ENCODE measurements around the gene DEFB129. TPM values are rescaled to one million over a fixed set of nuclear protein-coding genes. Genes with fewer than 3 reads are reported as not detected.

DEFB129 gene
- total and polyA plus RNA-seq, 4 donors: not detected

- 74% methylated on average over 3 of the region's 3 CpGs for WGBS
These were observed 514 bp downstream of the DEFB129 start for GRCh38 chr20:227439-228105.

GRCh38 chr20:235891-236290 lies 8.8 kb downstream of the DEFB129 start:
- Histone ChIP-seq H3K4me3 (ENCODE audit: low read depth in 1 of 3, low read length in 3 of 3) (no peak overlapping the region), H3K9me3 (ENCODE audit: control insufficient read depth in 4 of 4, low read length in 3 of 4) (no peaks in the 10 kb centered on the region), H3K4me1 (ENCODE audit: control insufficient read depth in 4 of 4, insufficient read depth in 4 of 4, low read length in 3 of 4) (peaks cover 0 to 4% (median 0%) of the 10 kb centered on the region in 4 donors), H3K27ac (ENCODE audit: low read depth in 1 of 2, low read length in 2 of 2) (no peak overlapping the region), H3K9ac (ENCODE audit: low read depth in 1 of 2, low read length in 2 of 2) (no peak overlapping the region), H3K27me3 (ENCODE audit: control insufficient read depth in 4 of 4, insufficient read depth in 4 of 4, low read length in 3 of 4) (no peaks in the 10 kb centered on the region), H3K36me3 (ENCODE audit: control insufficient read depth in 4 of 4, insufficient read depth in 3 of 4, low read depth in 1 of 4, low read length in 3 of 4) (no peaks in the 10 kb centered on the region)
- DNase-seq (ENCODE audit: low spot score): no peak
- TF ChIP-seq FOXA1 (IDR thresholded peaks at IDR 0.05): no peak
- no peak for TF ChIP-seq ZBTB33 (IDR thresholded peaks at IDR 0.05)
- TF ChIP-seq RXRA (IDR thresholded peaks at IDR 0.05): no peak
- peak; percentile 64 to 76 for TF ChIP-seq RAD21 (IDR thresholded peaks at IDR 0.05)
- no peak for TF ChIP-seq HNF4A (conservative IDR thresholded peaks at IDR 0.05)
- TF ChIP-seq ATF3 (IDR thresholded peaks at IDR 0.05): no peak
- TF ChIP-seq YY1 (IDR thresholded peaks at IDR 0.05): no peak
- TF ChIP-seq CTCF (IDR thresholded peaks at IDR 0.05; ENCODE audit: low read depth, low read length, missing input control): peak; percentile 29
- no peak for TF ChIP-seq HNF4G (IDR thresholded peaks at IDR 0.05)
- TF ChIP-seq NR2F2 (IDR thresholded peaks at IDR 0.05): no peak
- 74% methylated on average over 1 of the region's 1 CpG for WGBS

More at GRCh38 chr20:227439-228105, 514 bp downstream of the DEFB129 start:
- Histone ChIP-seq H3K27ac (ENCODE audit: low read depth in 1 of 2, low read length in 2 of 2) (no peak overlapping the region), H3K9me3 (ENCODE audit: control insufficient read depth in 4 of 4, low read length in 3 of 4) (no peaks in the 10 kb centered on the region), H3K36me3 (ENCODE audit: control insufficient read depth in 4 of 4, insufficient read depth in 3 of 4, low read depth in 1 of 4, low read length in 3 of 4) (no peaks in the 10 kb centered on the region), H3K27me3 (ENCODE audit: control insufficient read depth in 4 of 4, insufficient read depth in 4 of 4, low read length in 3 of 4) (peaks cover 0 to 3% (median 0%) of the 10 kb centered on the region in 4 donors), H3K4me3 (ENCODE audit: low read depth in 1 of 3, low read length in 3 of 3) (no peak overlapping the region), H3K9ac (ENCODE audit: low read depth in 1 of 2, low read length in 2 of 2) (no peak overlapping the region), H3K4me1 (ENCODE audit: control insufficient read depth in 4 of 4, insufficient read depth in 4 of 4, low read length in 3 of 4) (no peaks in the 10 kb centered on the region)
- TF ChIP-seq RXRA (IDR thresholded peaks at IDR 0.05) (no peak), GABPA (IDR thresholded peaks at IDR 0.05 in 1 of 2, conservative IDR thresholded peaks at IDR 0.05 in 1 of 2) (no peak), NR2F2 (IDR thresholded peaks at IDR 0.05) (no peak), YY1 (IDR thresholded peaks at IDR 0.05) (no peak), MAX (IDR thresholded peaks at IDR 0.05) (no peak)
- no peak for DNase-seq (ENCODE audit: low spot score)

- no peaks in the 10 kb centered on the region for H3K27me3 ChIP-seq (ENCODE audit: control insufficient read depth in 4 of 4, insufficient read depth in 4 of 4, low read length in 3 of 4)
- no peak for DNase-seq (ENCODE audit: low spot score)
- no peak overlapping the region for H3K9ac ChIP-seq (ENCODE audit: low read depth in 1 of 2, low read length in 2 of 2)
- no peaks in the 10 kb centered on the region for H3K36me3 ChIP-seq (ENCODE audit: control insufficient read depth in 4 of 4, insufficient read depth in 3 of 4, low read depth in 1 of 4, low read length in 3 of 4)
- peaks cover 0 to 4% (median 0%) of the 10 kb centered on the region in 4 donors for H3K4me1 ChIP-seq (ENCODE audit: control insufficient read depth in 4 of 4, insufficient read depth in 4 of 4, low read length in 3 of 4)
- H3K9me3 ChIP-seq (ENCODE audit: control insufficient read depth in 4 of 4, low read length in 3 of 4): no peaks in the 10 kb centered on the region
- no peak overlapping the region for H3K27ac ChIP-seq (ENCODE audit: low read depth in 1 of 2, low read length in 2 of 2)
- H3K4me3 ChIP-seq (ENCODE audit: low read depth in 1 of 3, low read length in 3 of 3): no peak overlapping the region
- 73% methylated on average over 4 of the region's 4 CpGs for WGBS
- TF ChIP-seq ZBTB33 (IDR thresholded peaks at IDR 0.05) (no peak), RXRA (IDR thresholded peaks at IDR 0.05) (no peak), NR2F2 (IDR thresholded peaks at IDR 0.05) (no peak), FOXA2 (IDR thresholded peaks at IDR 0.05) (no peak), RAD21 (IDR thresholded peaks at IDR 0.05) (no peak), REST (IDR thresholded peaks at IDR 0.05) (no peak), TAF1 (conservative IDR thresholded peaks at IDR 0.05) (no peak)
These were observed 10.4 kb downstream of the DEFB129 start for GRCh38 chr20:237489-237888.

Measured in liver (tissue), 9 donors.